ENCODE data around the gene WASHC2A.
"Not testable (repeated sequence)": the region's sequence is repeated elsewhere in the genome, so short reads cannot be mapped to it uniquely, and the experiment has no call there.

GRCh38 chr10:50108999-50109698 is 41.4 kb downstream of the WASHC2A start:
- not testable (repeated sequence) for TF ChIP-seq CTCF, POLR2A (IDR thresholded peaks at IDR 0.05)
